Stomach (tissue), 9 donors: ENCODE measurements around the gene C3. TPM values are rescaled to one million over a fixed set of nuclear protein-coding genes. Genes with fewer than 3 reads are reported as not detected.

Source experiments
- DNase-seq, 2 donors: peaks; one replicate each; pipeline versions ENCODE4 v3.0.0 to v3.0.0-alpha.2; 2013 to 2019
- H3K27ac ChIP-seq, 5 donors: fragments of 200-600 bp in 4 of 5; sonication (generic) in 4 of 5; one replicate each; pipeline ENCODE4 v1.5.1; 2013 to 2019; ENCODE audit warnings: mild to moderate bottlenecking in 1 of 5, moderate library complexity in 1 of 5
- H3K27me3 ChIP-seq, 3 donors: fragments of 200-600 bp; sonication (generic); one replicate each; pipeline ENCODE4 v1.5.1; 2017 to 2019; ENCODE audit warnings: mixed run types in 1 of 3
- H3K36me3 ChIP-seq, 4 donors: fragments of 200-600 bp; sonication (generic); 1 replicate in 3 of 4; 2 replicates in 1 of 4; pipeline ENCODE4 v1.5.1; 2016 to 2019
- H3K4me1 ChIP-seq, 4 donors: fragments of 200-600 bp; sonication (generic); one replicate each; pipeline ENCODE4 v1.5.1; 2016 to 2019
- H3K4me3 ChIP-seq, 4 donors: fragments of 200-600 bp; sonication (generic) in 3 of 4; one replicate each; pipeline ENCODE4 v1.5.1; 2016 to 2019; ENCODE audit warnings: mild to moderate bottlenecking in 1 of 4
- H3K9me3 ChIP-seq, 4 donors: fragments of 200-600 bp; sonication (generic); one replicate each; pipeline ENCODE4 v1.5.1; 2016 to 2019
- CTCF ChIP-seq, 7 experiments: fragments of 450-650 bp in 4 of 7; fragments of 200-600 bp in 3 of 7; sonication (generic) in 3 of 7; IDR thresholded peaks; one replicate each; pipeline ENCODE4 v1.5.1; 2016 to 2019; ENCODE audit warnings: antibody characterized with exemption in 7 of 7, control low read depth in 2 of 7, mild to moderate bottlenecking in 1 of 7
- EP300 ChIP-seq: sonication (generic); formaldehyde crosslinking; IDR thresholded peaks from one replicate; pipeline ENCODE4 v1.6.1; 2017; ENCODE audit warnings: antibody characterized with exemption
- POLR2A ChIP-seq, 4 donors: fragments of 450-650 bp; IDR thresholded peaks; one replicate each; pipeline ENCODE4 v1.6.1; 2016; ENCODE audit warnings: antibody characterized with exemption in 4 of 4, control low read depth in 2 of 4, mild to moderate bottlenecking in 1 of 4, moderate library complexity in 1 of 4
- POLR2AphosphoS5 ChIP-seq, 3 donors: sonication (generic); formaldehyde crosslinking; IDR thresholded peaks; one replicate each; pipeline ENCODE4 v1.6.1; 2016; ENCODE audit warnings: antibody characterized with exemption in 3 of 3
- WGBS, 5 donors: extraction: QIAGEN DNeasy Blood & Tissue Kit in 3 of 5; methylation state at CpG; one replicate each; pipeline versions ENCODE4 v1.1.5 to v1.1.7; 2013 to 2018; 5-methylcytosine and 5-hydroxymethylcytosine counted together
- intact Hi-C: fragments of 100-400 bp; cut with DNase I; formaldehyde crosslinking; loops from one replicate; pipeline ENCODE4 v1.15.1; 2023; ENCODE audit warnings: low total_unique reads
- polyA plus RNA-seq, 3 donors: library from polyadenylated mRNA; stranded (reverse); fragments of 200-250 nt; gene quantifications; one replicate each; pipeline ENCODE4 v1.2.3, GENCODE V29; 2013
- total RNA-seq, 5 donors: library from RNA; depleted of rRNA; stranded (reverse); fragments of >200 nt; gene quantifications; one replicate each; pipeline versions ENCODE4 v1.1.0 to v1.2.3, GENCODE V29; 2014 to 2016
- donor health status: healthy with polysubstance abuse.
- donor health status: Bipolar disorder and iron deficiency.
- donor health status: healthy.

C3 gene
- total and polyA plus RNA-seq, 8 donors: 22.8 to 1,672 (median 221) TPM

DNA sequence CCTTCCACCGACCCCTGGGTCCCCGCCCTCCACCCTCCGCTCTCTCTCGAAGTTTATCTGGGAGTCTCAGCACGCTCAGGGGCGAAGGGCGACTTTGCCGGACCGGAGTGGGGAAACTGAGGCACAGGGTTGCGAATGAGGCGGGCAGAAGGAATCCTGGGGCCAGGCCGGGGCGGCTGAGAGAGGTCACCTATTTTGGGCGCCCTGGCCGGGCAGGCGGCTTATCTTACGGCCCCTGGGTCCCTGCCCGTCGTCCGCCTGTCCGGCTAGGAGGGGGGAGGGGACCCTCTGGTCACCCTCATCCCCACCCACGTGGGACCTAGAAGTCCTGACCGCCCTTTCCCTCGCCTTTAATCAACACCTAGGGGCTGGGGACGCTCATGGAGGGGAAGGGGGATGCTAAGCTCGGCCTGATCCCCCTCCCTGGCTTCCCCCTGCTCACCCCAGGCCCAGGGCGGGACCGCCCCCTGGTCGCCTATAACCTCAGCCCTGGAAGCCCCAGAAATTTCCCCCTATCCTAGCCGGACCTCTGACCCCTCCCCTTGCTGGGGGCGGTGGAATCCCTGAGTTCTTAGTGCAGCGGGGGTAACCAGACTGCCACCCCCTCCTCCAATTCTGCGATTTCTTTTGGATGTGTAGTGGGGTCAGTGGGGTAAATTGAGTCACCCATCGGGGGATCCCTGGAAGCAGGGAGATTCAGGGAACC is 19.6 kb upstream of the C3 start:
- peaks cover 50 to 89% (median 74%) of the 10 kb centered on the region in 4 donors for H3K4me1 ChIP-seq
- WGBS, 5 donors: 0 to 2% (median 1%) methylated on average over 26 to 34 of the region's 34 CpGs
- DNase-seq: peak; percentile 39 to 75

DNA sequence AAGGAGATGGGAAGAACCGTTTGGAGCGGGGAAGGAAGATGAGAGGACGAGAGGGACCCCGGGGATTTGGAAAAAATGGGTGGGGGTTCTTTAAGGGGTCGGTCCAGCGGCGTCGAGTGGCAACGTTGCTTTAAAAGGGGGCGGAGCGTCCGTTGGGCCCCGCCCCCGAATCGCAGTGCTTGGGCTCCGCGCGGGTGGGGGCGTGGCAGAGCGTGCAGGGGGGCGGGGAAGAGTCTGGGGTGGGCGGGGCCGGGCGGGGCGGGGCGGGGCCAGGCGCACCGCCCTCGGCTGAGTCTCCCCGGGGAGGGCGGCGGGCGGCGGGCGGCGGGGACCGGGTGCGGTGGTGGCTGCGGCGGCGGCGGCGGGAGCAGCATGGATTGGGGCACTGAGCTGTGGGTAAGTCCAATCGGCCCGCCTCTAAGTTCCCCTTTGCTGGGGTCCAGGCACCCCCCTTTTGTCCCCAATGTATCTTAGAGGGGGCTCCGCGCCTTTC is 19.0 kb upstream of the C3 start, which contains the start of gene TRIP10:
Gene TRIP10, plus strand, starts transcription at position 291 of the 493 bp plus-strand sequence. Its CDS starts 82 bp downstream, at position 373.
- H3K27me3 ChIP-seq: no peaks in the 10 kb centered on the region
- intact Hi-C loops: loop anchor here (10.0 kb wide), 1 partner anchor 125 kb away; no protein-coding TSS in a partner anchor
- TF ChIP-seq POLR2A (IDR thresholded peaks at IDR 0.05): no peak
- TF ChIP-seq CTCF (IDR thresholded peaks at IDR 0.05): no peak
- TF ChIP-seq EP300: no peak
- peak in 2 of 3 donors; percentile 9 to 17 for TF ChIP-seq POLR2AphosphoS5 (IDR thresholded peaks at IDR 0.05)
- H3K36me3 ChIP-seq: peaks cover 10 to 26% (median 20%) of the 10 kb centered on the region in 4 donors
- H3K4me1 ChIP-seq: peaks cover 44 to 83% (median 69%) of the 10 kb centered on the region in 4 donors
- WGBS, 5 donors: 0 to 1% (median 0%) methylated on average over 16 to 44 of the region's 47 CpGs
- H3K9me3 ChIP-seq: no peaks in the 10 kb centered on the region
- H3K4me3 ChIP-seq: peak within 1 kb of the TSS; percentile 71 to 87 (median 78)
- peak; percentile 90 to 95 for DNase-seq
- H3K27ac ChIP-seq: peak within 1 kb of the TSS; percentile 89 to 98 (median 93)

More for the DNA sequence above, 19.6 kb upstream of the C3 start:
- Histone ChIP-seq H3K36me3 (peaks cover 10 to 24% (median 20%) of the 10 kb centered on the region in 4 donors), H3K4me3 (peak overlapping the region; percentile 71 to 87 (median 78)), H3K9me3 (no peaks in the 10 kb centered on the region), H3K27ac (peak overlapping the region; percentile 66 to 98 (median 93)), H3K27me3 (no peaks in the 10 kb centered on the region)
- TF ChIP-seq POLR2AphosphoS5 (IDR thresholded peaks at IDR 0.05): no peak
- TF ChIP-seq EP300: no peak
- TF ChIP-seq CTCF (IDR thresholded peaks at IDR 0.05): no peak
- TF ChIP-seq POLR2A (IDR thresholded peaks at IDR 0.05): no peak
- intact Hi-C loops: loop anchor here (10.0 kb wide), 1 partner anchor 125 kb away; no protein-coding TSS in a partner anchor

DNA sequence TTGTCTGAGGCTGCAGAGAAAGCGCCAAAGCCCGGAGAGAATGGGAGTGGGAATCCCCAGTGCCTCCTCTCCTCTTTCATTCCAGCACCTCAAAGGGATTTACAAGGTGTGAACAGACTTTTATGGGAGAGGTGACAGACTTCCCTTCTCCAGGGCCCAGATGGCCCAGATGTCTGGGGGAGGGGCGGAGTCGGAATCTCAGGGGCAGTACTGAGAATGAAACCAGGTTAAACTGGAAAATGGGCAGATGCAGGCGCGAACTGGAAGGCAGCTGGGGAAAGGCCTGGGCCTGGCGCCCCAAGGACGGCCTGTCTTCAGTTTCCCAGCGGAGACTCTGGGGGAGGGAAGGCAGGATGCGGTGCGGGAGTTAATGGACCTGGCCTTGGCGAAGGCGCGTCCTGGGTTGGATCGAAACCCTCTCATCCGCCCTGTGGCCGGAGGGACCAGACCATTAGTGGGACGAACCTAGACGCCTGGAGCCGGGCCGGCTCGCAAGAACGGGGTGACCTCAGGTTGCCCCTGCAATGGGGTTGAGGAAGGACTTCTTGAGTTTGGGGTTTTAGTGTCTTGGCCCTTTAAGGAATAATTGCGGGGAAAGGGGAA is 18.4 kb upstream of the C3 start:
- Histone ChIP-seq H3K4me1 (peaks cover 39 to 77% (median 66%) of the 10 kb centered on the region in 4 donors), H3K9me3 (no peaks in the 10 kb centered on the region), H3K27ac (peak overlapping the region; percentile 89 to 98 (median 93)), H3K36me3 (peaks cover 10 to 28% (median 20%) of the 10 kb centered on the region in 4 donors), H3K27me3 (no peaks in the 10 kb centered on the region), H3K4me3 (peak overlapping the region; percentile 71 to 87 (median 78))
- WGBS, 5 donors: 9 to 18% (median 15%) methylated on average over 21 to 24 of the region's 24 CpGs
- no peak for TF ChIP-seq CTCF (IDR thresholded peaks at IDR 0.05)
- no peak for TF ChIP-seq EP300
- intact Hi-C loops: loop anchor here (10.0 kb wide), 1 partner anchor 126 kb away; no protein-coding TSS in a partner anchor
- DNase-seq: peak; percentile 32 to 73
